Osteoblast (primary cell): Measurements from ENCODE around the gene ARHGAP27. TPM values are rescaled to one million over a fixed set of nuclear protein-coding genes. Genes with fewer than 3 reads are reported as not detected.

Experiments used
- DNase-seq: peaks from one replicate; pipeline ENCODE4 v3.0.0; 2011; ENCODE audit warnings: low spot score, mixed read lengths; ENCODE audit not compliant: insufficient read length; ENCODE audit errors: missing footprints
- H2AFZ ChIP-seq: 2 replicates; pipeline ENCODE4 v1.6.0; 2011; ENCODE audit warnings: mild to moderate bottlenecking, low read length
- H3K27ac ChIP-seq: 2 replicates; pipeline ENCODE4 v1.5.1; 2011; ENCODE audit warnings: mild to moderate bottlenecking, low read depth, low read length, moderate library complexity
- H3K27me3 ChIP-seq: 2 replicates; pipeline ENCODE4 v1.6.0; 2012; ENCODE audit warnings: mild to moderate bottlenecking, control low read depth, inconsistent platforms, low read length, moderate library complexity; ENCODE audit not compliant: insufficient read depth
- H3K36me3 ChIP-seq: 2 replicates; pipeline ENCODE4 v1.5.1; 2011; ENCODE audit warnings: mild to moderate bottlenecking, low read length, control low read depth, moderate library complexity; ENCODE audit not compliant: insufficient read depth
- H3K4me1 ChIP-seq: 2 replicates; pipeline ENCODE4 v1.5.1; 2011; ENCODE audit warnings: mild to moderate bottlenecking, low read length, control low read depth, moderate library complexity; ENCODE audit not compliant: insufficient read depth
- H3K4me2 ChIP-seq: 2 replicates; pipeline ENCODE4 v1.6.0; 2011; ENCODE audit warnings: mild to moderate bottlenecking, low read length; ENCODE audit not compliant: insufficient read depth
- H3K4me3 ChIP-seq: fragments of 200-600 bp; sonication (generic); 3 replicates; pipeline ENCODE4 v1.5.1; 2012; ENCODE audit warnings: mild to moderate bottlenecking, low read length, inconsistent platforms; ENCODE audit not compliant: insufficient read depth
- H3K79me2 ChIP-seq: 2 replicates; pipeline ENCODE4 v1.6.0; 2012; ENCODE audit warnings: mild to moderate bottlenecking, low read length, control low read depth, inconsistent platforms; ENCODE audit not compliant: insufficient read depth
- H3K9me3 ChIP-seq: 2 replicates; pipeline ENCODE4 v1.5.1; 2011; ENCODE audit warnings: low read depth, low read length, control low read depth
- H4K20me1 ChIP-seq: 2 replicates; pipeline ENCODE4 v1.6.0; 2012; ENCODE audit warnings: mild to moderate bottlenecking, low read length, control low read depth; ENCODE audit not compliant: insufficient read depth
- total RNA-seq: library from RNA; depleted of rRNA; stranded (reverse); fragments of >200 nt; gene quantifications from 2 replicates; pipeline ENCODE4 v1.2.3, GENCODE V29; 2012
- TF ChIP-seq, protein P1 (sequence below): IDR thresholded peaks from 2 replicates; pipeline ENCODE4 v1.5.1; 2011; ENCODE audit warnings: mild to moderate bottlenecking, low read depth, low read length, moderate library complexity; ENCODE audit errors: extremely low read depth

Gene ARHGAP27
- total RNA-seq, 1 donor, result 2.9 TPM

DNA sequence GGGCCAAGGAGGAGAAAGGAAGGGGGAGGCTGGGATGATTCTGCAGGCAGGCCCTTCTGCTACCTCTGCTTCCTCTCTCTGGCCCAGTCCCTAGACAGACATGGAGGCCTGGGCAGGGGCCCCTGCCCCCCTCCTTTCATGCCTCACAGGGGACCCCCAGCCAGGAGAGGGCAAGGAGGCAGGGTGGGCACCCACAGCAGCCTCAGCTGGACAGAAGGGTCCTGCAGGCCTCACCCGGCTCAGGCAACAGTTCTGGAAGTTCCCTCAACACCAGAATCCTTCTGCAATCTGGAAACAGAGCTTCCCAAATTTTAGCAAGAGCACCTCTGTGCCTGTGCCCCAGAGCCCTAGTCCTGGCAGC lies 8.7 kb downstream of the ARHGAP27 start:
- Histone ChIP-seq H2AFZ (no peak overlapping the region), H3K79me2 (no peaks in the 10 kb centered on the region), H3K27me3 (peaks cover 19% of the 10 kb centered on the region), H3K4me3 (no peak overlapping the region), H3K4me1 (no peaks in the 10 kb centered on the region), H3K9me3 (no peaks in the 10 kb centered on the region), H3K4me2 (no peak overlapping the region), H3K27ac (no peak overlapping the region), H4K20me1 (peaks cover 5% of the 10 kb centered on the region), H3K36me3 (no peaks in the 10 kb centered on the region)
- TF ChIP-seq, protein P1, sequence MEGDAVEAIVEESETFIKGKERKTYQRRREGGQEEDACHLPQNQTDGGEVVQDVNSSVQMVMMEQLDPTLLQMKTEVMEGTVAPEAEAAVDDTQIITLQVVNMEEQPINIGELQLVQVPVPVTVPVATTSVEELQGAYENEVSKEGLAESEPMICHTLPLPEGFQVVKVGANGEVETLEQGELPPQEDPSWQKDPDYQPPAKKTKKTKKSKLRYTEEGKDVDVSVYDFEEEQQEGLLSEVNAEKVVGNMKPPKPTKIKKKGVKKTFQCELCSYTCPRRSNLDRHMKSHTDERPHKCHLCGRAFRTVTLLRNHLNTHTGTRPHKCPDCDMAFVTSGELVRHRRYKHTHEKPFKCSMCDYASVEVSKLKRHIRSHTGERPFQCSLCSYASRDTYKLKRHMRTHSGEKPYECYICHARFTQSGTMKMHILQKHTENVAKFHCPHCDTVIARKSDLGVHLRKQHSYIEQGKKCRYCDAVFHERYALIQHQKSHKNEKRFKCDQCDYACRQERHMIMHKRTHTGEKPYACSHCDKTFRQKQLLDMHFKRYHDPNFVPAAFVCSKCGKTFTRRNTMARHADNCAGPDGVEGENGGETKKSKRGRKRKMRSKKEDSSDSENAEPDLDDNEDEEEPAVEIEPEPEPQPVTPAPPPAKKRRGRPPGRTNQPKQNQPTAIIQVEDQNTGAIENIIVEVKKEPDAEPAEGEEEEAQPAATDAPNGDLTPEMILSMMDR, result no peak
- DNase-seq, result no peak

DNA sequence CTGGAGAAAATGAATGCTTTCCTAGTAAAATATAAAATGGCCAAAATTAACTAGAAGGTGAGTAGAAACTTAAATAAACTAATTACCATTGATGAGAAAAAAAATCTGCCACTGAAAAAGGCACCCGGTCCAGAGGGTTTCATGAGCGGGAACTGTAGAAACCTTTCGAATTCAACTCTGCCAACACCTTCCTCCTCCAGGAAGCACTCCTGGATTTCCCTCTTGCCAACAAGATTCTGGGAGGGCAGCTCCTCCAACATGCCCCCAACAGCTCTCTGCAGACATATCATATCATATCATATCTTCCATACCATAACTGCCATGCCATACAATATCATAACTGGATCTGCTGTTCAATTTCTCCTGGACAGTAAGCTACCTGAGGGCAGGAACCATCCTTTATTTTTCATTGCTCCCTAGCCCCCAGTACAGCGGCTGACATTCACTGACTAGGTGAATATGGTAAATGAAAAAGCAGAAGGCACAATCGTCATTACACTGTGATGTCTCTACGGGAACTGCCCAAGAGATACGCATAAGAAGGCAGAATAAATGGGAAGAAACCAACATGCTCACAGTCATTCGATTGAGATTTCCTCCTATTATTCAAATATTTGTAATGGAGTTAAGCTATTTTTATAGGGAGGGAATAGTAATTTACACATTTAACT lies 9.2 kb downstream of the ARHGAP27 start:
- H3K4me1 ChIP-seq, result no peaks in the 10 kb centered on the region
- H3K27me3 ChIP-seq, result peaks cover 13% of the 10 kb centered on the region
- H3K36me3 ChIP-seq, result no peaks in the 10 kb centered on the region
- peak; percentile 41 for DNase-seq
- peaks cover 3% of the 10 kb centered on the region for H4K20me1 ChIP-seq
- no peaks in the 10 kb centered on the region for H3K79me2 ChIP-seq
- TF ChIP-seq, protein P1, result no peak
- H3K4me3 ChIP-seq, result no peak overlapping the region
- H3K9me3 ChIP-seq, result no peaks in the 10 kb centered on the region
- no peak overlapping the region for H3K27ac ChIP-seq
- H2AFZ ChIP-seq, result no peak overlapping the region
- H3K4me2 ChIP-seq, result no peak overlapping the region

GRCh38 chr17:45414990-45415881 lies 17.4 kb downstream of the ARHGAP27 start:
- DNase-seq, result peak; percentile 50
- TF ChIP-seq, protein P1, result no peak
- Histone ChIP-seq H3K27ac (no peak overlapping the region), H3K79me2 (no peaks in the 10 kb centered on the region), H3K36me3 (no peaks in the 10 kb centered on the region), H3K9me3 (no peaks in the 10 kb centered on the region), H3K4me1 (no peaks in the 10 kb centered on the region), H3K4me2 (no peak overlapping the region), H4K20me1 (no peaks in the 10 kb centered on the region), H2AFZ (no peak overlapping the region), H3K4me3 (no peak overlapping the region), H3K27me3 (no peaks in the 10 kb centered on the region)

GRCh38 chr17:45413498-45413923 lies 19.2 kb downstream of the ARHGAP27 start:
- DNase-seq, result peak; percentile 47
- Histone ChIP-seq H3K4me1 (no peaks in the 10 kb centered on the region), H3K9me3 (no peaks in the 10 kb centered on the region), H3K27me3 (peaks cover 3% of the 10 kb centered on the region), H3K27ac (no peak overlapping the region), H2AFZ (no peak overlapping the region), H3K36me3 (no peaks in the 10 kb centered on the region), H3K4me2 (no peak overlapping the region), H3K4me3 (no peak overlapping the region), H3K79me2 (no peaks in the 10 kb centered on the region), H4K20me1 (no peaks in the 10 kb centered on the region)
- TF ChIP-seq, protein P1, result no peak
